ENCODE measurements around the gene ANKLE1. TPM values are rescaled to one million over a fixed set of nuclear protein-coding genes. Genes with fewer than 3 reads are reported as not detected.

Gene ANKLE1
- total RNA-seq, 1 experiment from 2014 or later, result 9.1 TPM

DNA sequence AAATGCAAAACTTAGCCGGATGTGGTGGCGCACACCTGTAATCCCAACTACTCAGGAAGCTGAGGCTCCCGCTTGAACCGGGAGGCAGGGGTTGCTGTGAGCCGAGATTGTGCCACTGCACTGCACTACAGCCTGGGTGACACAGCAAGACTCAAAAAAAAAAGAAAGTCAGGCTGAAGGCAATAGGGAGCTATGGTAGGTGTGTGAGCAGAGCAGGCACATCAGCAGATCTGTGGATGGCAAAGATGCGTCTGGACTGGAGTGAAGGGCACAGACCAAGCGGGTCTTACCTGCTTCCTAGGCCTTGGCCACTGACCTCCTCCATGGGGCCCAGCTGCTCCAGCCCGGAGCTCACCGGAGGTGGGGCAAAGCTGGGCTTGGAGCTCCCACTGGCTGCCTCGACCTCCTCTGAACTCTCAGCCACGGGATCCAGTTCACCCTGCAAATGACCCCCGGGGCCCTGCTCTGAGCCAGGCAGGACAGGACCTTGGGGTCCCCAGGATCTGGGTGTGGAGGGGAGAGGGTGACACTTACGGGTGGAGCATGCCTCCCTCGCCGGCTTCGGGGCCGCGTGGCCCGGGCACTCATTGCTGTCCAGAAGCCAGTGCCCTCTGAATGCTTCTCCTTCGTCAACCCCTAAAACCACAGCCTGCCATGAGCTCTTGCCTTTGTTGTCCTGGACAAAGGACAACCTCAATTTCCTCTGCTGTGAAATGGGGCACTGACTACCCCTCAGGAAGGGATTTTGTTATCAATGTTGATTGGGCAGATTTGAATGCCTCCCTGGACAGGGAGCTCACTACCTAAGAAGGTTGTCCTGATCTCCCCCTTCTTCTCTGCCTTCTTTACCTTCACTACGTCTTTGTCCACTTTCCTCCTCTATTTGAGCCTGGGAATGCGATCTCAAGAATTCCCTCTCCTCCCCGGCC lies 17.7 kb upstream of the ANKLE1 start:
- ChIA-PET CTCF (interaction anchor here (0.5 to 1.8 kb wide), 5 partner anchors 9 to 59 kb away, joined by 3 to 8 read pairs (median 5); no protein-coding TSS in a partner anchor), POLR2A (interaction anchor here (1.8 to 3.9 kb wide), 3 partner anchors 16 to 49 kb away, joined by 5 to 11 read pairs (median 5); partner anchors contain the start of genes OCEL1 and USE1)
- peak overlapping the region; percentile 100 for H3K27ac Mint-ChIP-seq
- peaks cover 16% of the 10 kb centered on the region for H3K36me3 Mint-ChIP-seq
- H3K4me1 Mint-ChIP-seq, result peaks cover 25% of the 10 kb centered on the region
- peaks cover 7% of the 10 kb centered on the region for H3K27me3 Mint-ChIP-seq (ENCODE audit: low read depth)
- TF ChIP-seq, protein P1, sequence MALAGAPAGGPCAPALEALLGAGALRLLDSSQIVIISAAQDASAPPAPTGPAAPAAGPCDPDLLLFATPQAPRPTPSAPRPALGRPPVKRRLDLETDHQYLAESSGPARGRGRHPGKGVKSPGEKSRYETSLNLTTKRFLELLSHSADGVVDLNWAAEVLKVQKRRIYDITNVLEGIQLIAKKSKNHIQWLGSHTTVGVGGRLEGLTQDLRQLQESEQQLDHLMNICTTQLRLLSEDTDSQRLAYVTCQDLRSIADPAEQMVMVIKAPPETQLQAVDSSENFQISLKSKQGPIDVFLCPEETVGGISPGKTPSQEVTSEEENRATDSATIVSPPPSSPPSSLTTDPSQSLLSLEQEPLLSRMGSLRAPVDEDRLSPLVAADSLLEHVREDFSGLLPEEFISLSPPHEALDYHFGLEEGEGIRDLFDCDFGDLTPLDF (CRISPR knock-in tag; IDR thresholded peaks at IDR 0.05), result no peak
- TF ChIP-seq ZNF263 (CRISPR knock-in tag; IDR thresholded peaks at IDR 0.05; ENCODE audit: low read depth) (no peak), GABPB1 (CRISPR knock-in tag; IDR thresholded peaks at IDR 0.05) (no peak), RELA (CRISPR knock-in tag; IDR thresholded peaks at IDR 0.05; ENCODE audit: borderline replicate concordance) (no peak), FOXK1 (CRISPR knock-in tag; IDR thresholded peaks at IDR 0.05) (no peak), NFE2L1 (CRISPR knock-in tag; IDR thresholded peaks at IDR 0.05) (no peak), HMGA2 (CRISPR knock-in tag; IDR thresholded peaks at IDR 0.05) (no peak), SMAD4 (CRISPR knock-in tag; IDR thresholded peaks at IDR 0.05) (no peak), GTF2I (CRISPR knock-in tag; conservative IDR thresholded peaks at IDR 0.05) (peak; percentile 88), EMX1 (CRISPR knock-in tag; IDR thresholded peaks at IDR 0.05) (no peak), KAT7 (CRISPR knock-in tag; IDR thresholded peaks at IDR 0.05; ENCODE audit: borderline replicate concordance) (no peak), SP1 (CRISPR knock-in tag; conservative IDR thresholded peaks at IDR 0.05) (0 out of 2 replicates have a peak, but pooled peaks have one; percentile 30), NR1H2 (CRISPR knock-in tag; IDR thresholded peaks at IDR 0.05) (no peak)
- TF ChIP-seq, protein P2, sequence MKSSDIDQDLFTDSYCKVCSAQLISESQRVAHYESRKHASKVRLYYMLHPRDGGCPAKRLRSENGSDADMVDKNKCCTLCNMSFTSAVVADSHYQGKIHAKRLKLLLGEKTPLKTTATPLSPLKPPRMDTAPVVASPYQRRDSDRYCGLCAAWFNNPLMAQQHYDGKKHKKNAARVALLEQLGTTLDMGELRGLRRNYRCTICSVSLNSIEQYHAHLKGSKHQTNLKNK (CRISPR knock-in tag; IDR thresholded peaks at IDR 0.05), result no peak
- TF ChIP-seq, protein P3, sequence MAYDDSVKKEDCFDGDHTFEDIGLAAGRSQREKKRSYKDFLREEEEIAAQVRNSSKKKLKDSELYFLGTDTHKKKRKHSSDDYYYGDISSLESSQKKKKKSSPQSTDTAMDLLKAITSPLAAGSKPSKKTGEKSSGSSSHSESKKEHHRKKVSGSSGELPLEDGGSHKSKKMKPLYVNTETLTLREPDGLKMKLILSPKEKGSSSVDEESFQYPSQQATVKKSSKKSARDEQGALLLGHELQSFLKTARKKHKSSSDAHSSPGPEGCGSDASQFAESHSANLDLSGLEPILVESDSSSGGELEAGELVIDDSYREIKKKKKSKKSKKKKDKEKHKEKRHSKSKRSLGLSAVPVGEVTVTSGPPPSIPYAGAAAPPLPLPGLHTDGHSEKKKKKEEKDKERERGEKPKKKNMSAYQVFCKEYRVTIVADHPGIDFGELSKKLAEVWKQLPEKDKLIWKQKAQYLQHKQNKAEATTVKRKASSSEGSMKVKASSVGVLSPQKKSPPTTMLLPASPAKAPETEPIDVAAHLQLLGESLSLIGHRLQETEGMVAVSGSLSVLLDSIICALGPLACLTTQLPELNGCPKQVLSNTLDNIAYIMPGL (CRISPR knock-in tag; IDR thresholded peaks at IDR 0.05), result no peak
- TF ChIP-seq, protein P4, sequence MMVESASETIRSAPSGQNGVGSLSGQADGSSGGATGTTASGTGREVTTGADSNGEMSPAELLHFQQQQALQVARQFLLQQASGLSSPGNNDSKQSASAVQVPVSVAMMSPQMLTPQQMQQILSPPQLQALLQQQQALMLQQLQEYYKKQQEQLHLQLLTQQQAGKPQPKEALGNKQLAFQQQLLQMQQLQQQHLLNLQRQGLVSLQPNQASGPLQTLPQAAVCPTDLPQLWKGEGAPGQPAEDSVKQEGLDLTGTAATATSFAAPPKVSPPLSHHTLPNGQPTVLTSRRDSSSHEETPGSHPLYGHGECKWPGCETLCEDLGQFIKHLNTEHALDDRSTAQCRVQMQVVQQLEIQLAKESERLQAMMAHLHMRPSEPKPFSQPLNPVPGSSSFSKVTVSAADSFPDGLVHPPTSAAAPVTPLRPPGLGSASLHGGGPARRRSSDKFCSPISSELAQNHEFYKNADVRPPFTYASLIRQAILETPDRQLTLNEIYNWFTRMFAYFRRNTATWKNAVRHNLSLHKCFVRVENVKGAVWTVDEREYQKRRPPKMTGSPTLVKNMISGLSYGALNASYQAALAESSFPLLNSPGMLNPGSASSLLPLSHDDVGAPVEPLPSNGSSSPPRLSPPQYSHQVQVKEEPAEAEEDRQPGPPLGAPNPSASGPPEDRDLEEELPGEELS (CRISPR knock-in tag; IDR thresholded peaks at IDR 0.05), result peak; percentile 2; the same call in 1 of the 2 replicates
- ATAC-seq, result no peak
- no peak for DNase-seq (ENCODE audit: low spot score)
- peak overlapping the region; percentile 61 for H3K4me3 Mint-ChIP-seq
- H3K9me3 Mint-ChIP-seq, result peaks cover 12% of the 10 kb centered on the region

DNA sequence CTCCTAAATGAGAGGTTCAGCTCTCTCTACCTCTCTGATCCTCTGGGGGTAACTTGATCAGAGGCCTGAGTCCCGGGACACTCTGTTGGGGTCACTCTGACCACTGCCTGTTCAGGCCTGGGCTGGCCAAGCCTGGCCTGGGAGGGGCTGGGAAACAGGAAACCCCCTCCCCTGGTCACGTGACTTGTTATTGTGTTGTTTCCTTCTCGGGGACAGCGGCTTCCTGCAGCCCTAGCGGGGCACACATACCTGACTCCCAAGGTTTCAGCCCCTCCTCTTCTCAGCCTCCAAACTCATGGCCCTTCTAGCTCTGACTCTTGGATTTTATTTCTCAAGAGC lies 17.1 kb upstream of the ANKLE1 start, which contains the start of gene USHBP1:
TSS of gene USHBP1 (minus strand) at position 105 of the 339 bp plus-strand sequence. CDS start 446 bp downstream, outside the sequence.
- POLR2A ChIA-PET, result interaction anchor here (1.8 to 3.9 kb wide), 3 partner anchors 16 to 49 kb away, joined by 5 to 11 read pairs (median 5); partner anchors contain the start of genes OCEL1 and USE1
- CTCF ChIA-PET, result interaction anchor here (0.6 to 1.8 kb wide), 7 partner anchors 9 to 59 kb away, joined by 3 to 5 read pairs (median 4); no protein-coding TSS in a partner anchor
- peaks cover 7% of the 10 kb centered on the region for H3K27me3 Mint-ChIP-seq (ENCODE audit: low read depth)
- peak within 1 kb of the TSS; percentile 100 for H3K27ac Mint-ChIP-seq
- H3K4me1 Mint-ChIP-seq, result peaks cover 25% of the 10 kb centered on the region
- peak; percentile 71 for DNase-seq (ENCODE audit: low spot score)
- H3K4me3 Mint-ChIP-seq, result peak within 1 kb of the TSS; percentile 61
- peak; percentile 3; the same call in 1 of the 2 replicates for ATAC-seq
- peaks cover 7% of the 10 kb centered on the region for H3K9me3 Mint-ChIP-seq
- peaks cover 11% of the 10 kb centered on the region for H3K36me3 Mint-ChIP-seq
- peak; percentile 79 for TF ChIP-seq ZNF121 (CRISPR knock-in tag; IDR thresholded peaks at IDR 0.05)
- TF ChIP-seq, protein P5, sequence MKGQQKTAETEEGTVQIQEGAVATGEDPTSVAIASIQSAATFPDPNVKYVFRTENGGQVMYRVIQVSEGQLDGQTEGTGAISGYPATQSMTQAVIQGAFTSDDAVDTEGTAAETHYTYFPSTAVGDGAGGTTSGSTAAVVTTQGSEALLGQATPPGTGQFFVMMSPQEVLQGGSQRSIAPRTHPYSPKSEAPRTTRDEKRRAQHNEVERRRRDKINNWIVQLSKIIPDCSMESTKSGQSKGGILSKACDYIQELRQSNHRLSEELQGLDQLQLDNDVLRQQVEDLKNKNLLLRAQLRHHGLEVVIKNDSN (CRISPR knock-in tag; IDR thresholded peaks at IDR 0.05), result peak; percentile 88
- TF ChIP-seq SP1 (CRISPR knock-in tag; conservative IDR thresholded peaks at IDR 0.05), result 0 out of 2 replicates have a peak, but pooled peaks have one; percentile 42
- no peak for TF ChIP-seq FOXJ3 (CRISPR knock-in tag; IDR thresholded peaks at IDR 0.05; ENCODE audit: borderline replicate concordance)
- TF ChIP-seq, protein P4 (CRISPR knock-in tag; IDR thresholded peaks at IDR 0.05), result peak; percentile 15; the same call in 1 of the 2 replicates
- no peak for TF ChIP-seq TEAD4 (CRISPR knock-in tag; IDR thresholded peaks at IDR 0.05)
- TF ChIP-seq ATF1 (CRISPR knock-in tag; IDR thresholded peaks at IDR 0.05), result no peak
- TF ChIP-seq NR2C2 (CRISPR knock-in tag; IDR thresholded peaks at IDR 0.05), result no peak
- TF ChIP-seq, protein P6, sequence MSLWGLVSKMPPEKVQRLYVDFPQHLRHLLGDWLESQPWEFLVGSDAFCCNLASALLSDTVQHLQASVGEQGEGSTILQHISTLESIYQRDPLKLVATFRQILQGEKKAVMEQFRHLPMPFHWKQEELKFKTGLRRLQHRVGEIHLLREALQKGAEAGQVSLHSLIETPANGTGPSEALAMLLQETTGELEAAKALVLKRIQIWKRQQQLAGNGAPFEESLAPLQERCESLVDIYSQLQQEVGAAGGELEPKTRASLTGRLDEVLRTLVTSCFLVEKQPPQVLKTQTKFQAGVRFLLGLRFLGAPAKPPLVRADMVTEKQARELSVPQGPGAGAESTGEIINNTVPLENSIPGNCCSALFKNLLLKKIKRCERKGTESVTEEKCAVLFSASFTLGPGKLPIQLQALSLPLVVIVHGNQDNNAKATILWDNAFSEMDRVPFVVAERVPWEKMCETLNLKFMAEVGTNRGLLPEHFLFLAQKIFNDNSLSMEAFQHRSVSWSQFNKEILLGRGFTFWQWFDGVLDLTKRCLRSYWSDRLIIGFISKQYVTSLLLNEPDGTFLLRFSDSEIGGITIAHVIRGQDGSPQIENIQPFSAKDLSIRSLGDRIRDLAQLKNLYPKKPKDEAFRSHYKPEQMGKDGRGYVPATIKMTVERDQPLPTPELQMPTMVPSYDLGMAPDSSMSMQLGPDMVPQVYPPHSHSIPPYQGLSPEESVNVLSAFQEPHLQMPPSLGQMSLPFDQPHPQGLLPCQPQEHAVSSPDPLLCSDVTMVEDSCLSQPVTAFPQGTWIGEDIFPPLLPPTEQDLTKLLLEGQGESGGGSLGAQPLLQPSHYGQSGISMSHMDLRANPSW (CRISPR knock-in tag; conservative IDR thresholded peaks at IDR 0.05; ENCODE audit: low read depth), result no peak
- peak; percentile 87; the same call in 1 of the 2 replicates for TF ChIP-seq FOXK1 (CRISPR knock-in tag; IDR thresholded peaks at IDR 0.05)

All from WTC11 (cell line).